Hepatocyte (in vitro differentiated cells): ENCODE data around the gene DIPK1A.

Experiments used
- CTCF ChIP-seq: fragments of 200-600 bp; sonication (generic); IDR thresholded peaks from 2 replicates; pipeline ENCODE4 v1.5.1; 2016; ENCODE audit warnings: antibody characterized with exemption, mild to moderate bottlenecking; ENCODE audit not compliant: poor library complexity
- EZH2 ChIP-seq: fragments of 200-600 bp; sonication (generic); IDR thresholded peaks from 2 replicates; pipeline ENCODE4 v1.6.1; 2016; ENCODE audit warnings: antibody characterized with exemption, mild to moderate bottlenecking, borderline replicate concordance

GRCh38 chr1:92877081-92877711 lies 84.1 kb downstream of the DIPK1A start:
- no peak for TF ChIP-seq CTCF
- no peak for TF ChIP-seq EZH2
